HL-60 (cell line): ENCODE measurements around the gene AIRE.

Experiments used
- CTCF ChIP-seq: IDR thresholded peaks from one replicate; pipeline ENCODE4 v1.5.1; 2011; ENCODE audit warnings: low read length, control low read depth, inconsistent platforms; ENCODE audit not compliant: insufficient read depth
- GABPA ChIP-seq: IDR thresholded peaks from 2 replicates; pipeline ENCODE4 v1.6.1; 2012; ENCODE audit warnings: low read depth
- POLR2AphosphoS5 ChIP-seq: IDR thresholded peaks from 2 replicates; pipeline ENCODE4 v1.6.1; 2012; ENCODE audit warnings: low read depth

GRCh38 chr21:44275041-44275440 is 10.6 kb upstream of the AIRE start:
- TF ChIP-seq POLR2AphosphoS5 (no peak), CTCF (no peak), GABPA (no peak)
